GM23338 (cell line): ENCODE data around the gene TMEM219. TPM values are rescaled to one million over a fixed set of nuclear protein-coding genes. Genes with fewer than 3 reads are reported as not detected.

Experiments
- ATAC-seq: fragments of 200-7000 bp; cut with Tn5 transposase; 3 replicates; pipeline ENCODE4 v1.9.1; 2020
- DNase-seq: peaks from one replicate; pipeline ENCODE4 v3.0.0-alpha.2; 2015; ENCODE audit warnings: low spot score
- H2AFZ ChIP-seq: fragments of 200-600 bp; sonication (generic); 2 replicates; pipeline ENCODE4 v1.8.0; 2016; ENCODE audit warnings: antibody characterized with exemption, mild to moderate bottlenecking, moderate library complexity
- H3F3A ChIP-seq: fragments of 200-600 bp; sonication (generic); replicated peaks from 2 replicates; pipeline ENCODE4 v1.8.0; 2017; ENCODE audit warnings: antibody characterized with exemption, mixed run types, low read depth
- H3K27ac ChIP-seq: fragments of 200-600 bp; sonication (generic); 2 replicates; pipeline ENCODE4 v1.6.1; 2016; ENCODE audit warnings: low read depth
- H3K27me3 ChIP-seq: fragments of 200-600 bp; sonication (generic); 2 replicates; pipeline ENCODE4 v1.8.0; 2016; ENCODE audit warnings: mild to moderate bottlenecking, mixed run types, moderate library complexity; ENCODE audit not compliant: insufficient read depth
- H3K36me3 ChIP-seq: fragments of 200-600 bp; sonication (generic); 2 replicates; pipeline ENCODE4 v1.8.0; 2016; ENCODE audit warnings: mild to moderate bottlenecking; ENCODE audit not compliant: insufficient read depth
- H3K4me1 ChIP-seq: fragments of 200-600 bp; sonication (generic); 2 replicates; pipeline ENCODE4 v1.8.0; 2016; ENCODE audit warnings: mild to moderate bottlenecking, moderate library complexity; ENCODE audit not compliant: insufficient read depth
- H3K4me2 ChIP-seq: fragments of 200-600 bp; sonication (generic); 2 replicates; pipeline ENCODE4 v1.7.1; 2017; ENCODE audit warnings: mixed run types
- H3K4me3 ChIP-seq: fragments of 200-600 bp; sonication (generic); 2 replicates; pipeline ENCODE4 v1.6.1; 2016; ENCODE audit warnings: mixed run types
- H3K79me2 ChIP-seq: fragments of 200-600 bp; sonication (generic); replicated peaks from 2 replicates; pipeline ENCODE4 v1.8.0; 2017; ENCODE audit warnings: mild to moderate bottlenecking; ENCODE audit not compliant: insufficient read depth
- H3K9me2 ChIP-seq: fragments of 200-600 bp; sonication (generic); 2 replicates; pipeline ENCODE4 v1.8.0; 2017; ENCODE audit not compliant: insufficient read depth
- H4K20me1 ChIP-seq: fragments of 200-600 bp; sonication (generic); replicated peaks from 2 replicates; pipeline ENCODE4 v1.8.0; 2017; ENCODE audit warnings: mild to moderate bottlenecking; ENCODE audit not compliant: insufficient read depth
- H3K27ac Mint-ChIP-seq: 2 replicates; pipeline ENCODE4 v1.8.0; 2020; ENCODE audit warnings: inconsistent platforms, mild to moderate bottlenecking, moderate library complexity, mixed read lengths
- H3K27me3 Mint-ChIP-seq: 3 replicates; pipeline ENCODE4 v1.8.0; 2022; ENCODE audit warnings: low read depth, mild to moderate bottlenecking, moderate library complexity, mixed read lengths, inconsistent platforms; ENCODE audit not compliant: insufficient read depth, poor library complexity
- H3K36me3 Mint-ChIP-seq: 3 replicates; pipeline ENCODE4 v1.8.0; 2021; ENCODE audit warnings: low read depth, mild to moderate bottlenecking, inconsistent platforms, moderate library complexity, mixed read lengths
- H3K4me1 Mint-ChIP-seq: 3 replicates; pipeline ENCODE4 v1.8.0; 2020; ENCODE audit warnings: mild to moderate bottlenecking, inconsistent platforms, mixed read lengths
- H3K4me3 Mint-ChIP-seq: 3 replicates; pipeline ENCODE4 v1.8.0; 2021; ENCODE audit warnings: moderate library complexity, mild to moderate bottlenecking, inconsistent platforms, mixed read lengths
- H3K9me3 Mint-ChIP-seq: 3 replicates; pipeline ENCODE4 v1.8.0; 2020; ENCODE audit warnings: moderate library complexity, mild to moderate bottlenecking, inconsistent platforms, mixed read lengths
- CREB1 ChIP-seq: fragments of 250-450 bp; sonication (Bioruptor Pico); IDR thresholded peaks from 2 replicates; pipeline ENCODE4 v1.5.0; 2020; ENCODE audit warnings: low read depth, mild to moderate bottlenecking, moderate library complexity
- EZH2 ChIP-seq: fragments of 200-600 bp; sonication (generic); IDR thresholded peaks from one replicate; pipeline ENCODE4 v1.8.0; 2017; ENCODE audit warnings: antibody characterized with exemption, mild to moderate bottlenecking, low read depth; ENCODE audit not compliant: unreplicated experiment
- EZH2phosphoT487 ChIP-seq: fragments of 200-600 bp; sonication (generic); IDR thresholded peaks from one replicate; pipeline ENCODE4 v1.8.1; 2018; ENCODE audit warnings: antibody characterized with exemption; ENCODE audit not compliant: unreplicated experiment
- JUNB ChIP-seq: IDR thresholded peaks from one replicate; pipeline ENCODE4 v1.6.1; 2016; ENCODE audit warnings: antibody characterized with exemption; ENCODE audit not compliant: unreplicated experiment
- POLR2AphosphoS5 ChIP-seq: IDR thresholded peaks from 2 replicates; pipeline ENCODE4 v1.6.1; 2016; ENCODE audit warnings: antibody characterized with exemption, low read depth
- ZNF114 ChIP-seq: fragments of 250-450 bp; sonication (Bioruptor Pico); IDR thresholded peaks from 2 replicates; pipeline ENCODE4 v1.5.0; 2020; ENCODE audit warnings: mild to moderate bottlenecking, moderate library complexity
- polyA plus RNA-seq: library from polyadenylated mRNA; unstranded; fragments of >200 nt; fragmentation: Nextera tagmentation; extraction: Ambion mirVana; gene quantifications from 2 replicates; pipeline ENCODE4 v1.2.1, GENCODE V29; 2016
- total RNA-seq: library from RNA; depleted of rRNA; stranded (reverse); fragments of >200 nt; shearing (Covaris generic); gene quantifications from 2 replicates; pipeline ENCODE4 v1.2.3, GENCODE V29; 2014
- TF ChIP-seq, protein P1 (sequence below): fragments of 250-450 bp; sonication (Bioruptor Pico); IDR thresholded peaks from 2 replicates; pipeline ENCODE4 v1.5.0; 2020; ENCODE audit warnings: mild to moderate bottlenecking, moderate library complexity
- TF ChIP-seq, protein P2 (sequence below), 2 experiments: fragments of 200-600 bp in 1 of 2; sonication (generic) in 1 of 2; conservative IDR thresholded peaks; 2 replicates each; pipeline versions ENCODE4 v1.5.1 to v1.6.1; 2016 to 2017; ENCODE audit warnings: antibody characterized with exemption in 2 of 2, low read depth in 2 of 2, mild to moderate bottlenecking in 2 of 2, moderate library complexity in 1 of 2

The TMEM219 gene
- total and polyA plus RNA-seq, 2 experiments from 2014 or later: 50.0 to 82.3 TPM

DNA sequence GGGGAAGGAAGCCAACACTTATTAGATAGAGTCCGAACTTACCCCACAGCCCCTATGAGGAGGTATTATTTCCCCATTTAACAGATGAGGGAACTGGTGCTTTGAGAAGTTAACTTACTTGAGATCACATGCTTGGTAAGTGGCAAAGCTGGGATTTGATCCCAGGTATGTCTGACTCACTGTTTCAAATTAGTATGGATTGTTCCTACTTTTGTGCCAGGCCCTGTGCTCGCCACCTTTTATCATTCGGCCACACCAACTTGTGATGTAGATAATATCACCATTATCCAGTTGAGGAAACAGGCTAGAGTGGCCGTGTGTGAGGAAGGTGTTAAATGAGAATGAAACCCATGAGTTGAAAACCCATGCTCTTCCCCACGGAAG is 22.9 kb downstream of the TMEM219 start:
- Histone ChIP-seq H3K36me3 (peaks cover 28% of the 10 kb centered on the region), H3F3A (no peaks in the 10 kb centered on the region), H3K27me3 (no peaks in the 10 kb centered on the region), H2AFZ (no peak overlapping the region), H3K4me1 (no peaks in the 10 kb centered on the region), H4K20me1 (no peaks in the 10 kb centered on the region; the same call in 1 of the 2 replicates), H3K4me3 (no peak overlapping the region), H3K9me2 (no peaks in the 10 kb centered on the region), H3K4me2 (no peak overlapping the region), H3K27ac (no peak overlapping the region), H3K79me2 (no peaks in the 10 kb centered on the region)
- Mint-ChIP-seq H3K36me3 (peaks cover 69% of the 10 kb centered on the region), H3K27me3 (peaks cover 5% of the 10 kb centered on the region), H3K27ac (no peak overlapping the region), H3K4me1 (no peaks in the 10 kb centered on the region; the same call in 2 of the 3 replicates), H3K4me3 (no peak overlapping the region; the same call in 2 of the 3 replicates), H3K9me3 (no peaks in the 10 kb centered on the region; the same call in 1 of the 3 replicates)
- DNase-seq (no peak), ATAC-seq (no peak)
- TF ChIP-seq POLR2AphosphoS5: no peak
- TF ChIP-seq, protein P1, sequence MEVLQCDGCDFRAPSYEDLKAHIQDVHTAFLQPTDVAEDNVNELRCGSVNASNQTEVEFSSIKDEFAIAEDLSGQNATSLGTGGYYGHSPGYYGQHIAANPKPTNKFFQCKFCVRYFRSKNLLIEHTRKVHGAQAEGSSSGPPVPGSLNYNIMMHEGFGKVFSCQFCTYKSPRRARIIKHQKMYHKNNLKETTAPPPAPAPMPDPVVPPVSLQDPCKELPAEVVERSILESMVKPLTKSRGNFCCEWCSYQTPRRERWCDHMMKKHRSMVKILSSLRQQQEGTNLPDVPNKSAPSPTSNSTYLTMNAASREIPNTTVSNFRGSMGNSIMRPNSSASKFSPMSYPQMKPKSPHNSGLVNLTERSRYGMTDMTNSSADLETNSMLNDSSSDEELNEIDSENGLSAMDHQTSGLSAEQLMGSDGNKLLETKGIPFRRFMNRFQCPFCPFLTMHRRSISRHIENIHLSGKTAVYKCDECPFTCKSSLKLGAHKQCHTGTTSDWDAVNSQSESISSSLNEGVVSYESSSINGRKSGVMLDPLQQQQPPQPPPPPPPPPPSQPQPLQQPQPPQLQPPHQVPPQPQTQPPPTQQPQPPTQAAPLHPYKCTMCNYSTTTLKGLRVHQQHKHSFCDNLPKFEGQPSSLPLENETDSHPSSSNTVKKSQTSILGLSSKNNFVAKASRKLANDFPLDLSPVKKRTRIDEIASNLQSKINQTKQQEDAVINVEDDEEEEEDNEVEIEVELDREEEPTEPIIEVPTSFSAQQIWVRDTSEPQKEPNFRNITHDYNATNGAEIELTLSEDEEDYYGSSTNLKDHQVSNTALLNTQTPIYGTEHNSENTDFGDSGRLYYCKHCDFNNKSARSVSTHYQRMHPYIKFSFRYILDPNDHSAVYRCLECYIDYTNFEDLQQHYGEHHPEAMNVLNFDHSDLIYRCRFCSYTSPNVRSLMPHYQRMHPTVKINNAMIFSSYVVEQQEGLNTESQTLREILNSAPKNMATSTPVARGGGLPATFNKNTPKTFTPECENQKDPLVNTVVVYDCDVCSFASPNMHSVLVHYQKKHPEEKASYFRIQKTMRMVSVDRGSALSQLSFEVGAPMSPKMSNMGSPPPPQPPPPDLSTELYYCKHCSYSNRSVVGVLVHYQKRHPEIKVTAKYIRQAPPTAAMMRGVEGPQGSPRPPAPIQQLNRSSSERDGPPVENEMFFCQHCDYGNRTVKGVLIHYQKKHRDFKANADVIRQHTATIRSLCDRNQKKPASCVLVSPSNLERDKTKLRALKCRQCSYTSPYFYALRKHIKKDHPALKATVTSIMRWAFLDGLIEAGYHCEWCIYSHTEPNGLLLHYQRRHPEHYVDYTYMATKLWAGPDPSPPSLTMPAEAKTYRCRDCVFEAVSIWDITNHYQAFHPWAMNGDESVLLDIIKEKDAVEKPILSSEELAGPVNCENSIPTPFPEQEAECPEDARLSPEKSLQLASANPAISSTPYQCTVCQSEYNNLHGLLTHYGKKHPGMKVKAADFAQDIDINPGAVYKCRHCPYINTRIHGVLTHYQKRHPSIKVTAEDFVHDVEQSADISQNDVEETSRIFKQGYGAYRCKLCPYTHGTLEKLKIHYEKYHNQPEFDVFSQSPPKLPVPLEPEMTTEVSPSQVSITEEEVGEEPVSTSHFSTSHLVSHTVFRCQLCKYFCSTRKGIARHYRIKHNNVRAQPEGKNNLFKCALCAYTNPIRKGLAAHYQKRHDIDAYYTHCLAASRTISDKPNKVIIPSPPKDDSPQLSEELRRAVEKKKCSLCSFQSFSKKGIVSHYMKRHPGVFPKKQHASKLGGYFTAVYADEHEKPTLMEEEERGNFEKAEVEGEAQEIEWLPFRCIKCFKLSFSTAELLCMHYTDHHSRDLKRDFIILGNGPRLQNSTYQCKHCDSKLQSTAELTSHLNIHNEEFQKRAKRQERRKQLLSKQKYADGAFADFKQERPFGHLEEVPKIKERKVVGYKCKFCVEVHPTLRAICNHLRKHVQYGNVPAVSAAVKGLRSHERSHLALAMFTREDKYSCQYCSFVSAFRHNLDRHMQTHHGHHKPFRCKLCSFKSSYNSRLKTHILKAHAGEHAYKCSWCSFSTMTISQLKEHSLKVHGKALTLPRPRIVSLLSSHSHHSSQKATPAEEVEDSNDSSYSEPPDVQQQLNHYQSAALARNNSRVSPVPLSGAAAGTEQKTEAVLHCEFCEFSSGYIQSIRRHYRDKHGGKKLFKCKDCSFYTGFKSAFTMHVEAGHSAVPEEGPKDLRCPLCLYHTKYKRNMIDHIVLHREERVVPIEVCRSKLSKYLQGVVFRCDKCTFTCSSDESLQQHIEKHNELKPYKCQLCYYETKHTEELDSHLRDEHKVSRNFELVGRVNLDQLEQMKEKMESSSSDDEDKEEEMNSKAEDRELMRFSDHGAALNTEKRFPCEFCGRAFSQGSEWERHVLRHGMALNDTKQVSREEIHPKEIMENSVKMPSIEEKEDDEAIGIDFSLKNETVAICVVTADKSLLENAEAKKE (CRISPR knock-in tag): no peak
- no peak for TF ChIP-seq CREB1 (CRISPR knock-in tag)
- TF ChIP-seq EZH2: no peak
- TF ChIP-seq, protein P2, sequence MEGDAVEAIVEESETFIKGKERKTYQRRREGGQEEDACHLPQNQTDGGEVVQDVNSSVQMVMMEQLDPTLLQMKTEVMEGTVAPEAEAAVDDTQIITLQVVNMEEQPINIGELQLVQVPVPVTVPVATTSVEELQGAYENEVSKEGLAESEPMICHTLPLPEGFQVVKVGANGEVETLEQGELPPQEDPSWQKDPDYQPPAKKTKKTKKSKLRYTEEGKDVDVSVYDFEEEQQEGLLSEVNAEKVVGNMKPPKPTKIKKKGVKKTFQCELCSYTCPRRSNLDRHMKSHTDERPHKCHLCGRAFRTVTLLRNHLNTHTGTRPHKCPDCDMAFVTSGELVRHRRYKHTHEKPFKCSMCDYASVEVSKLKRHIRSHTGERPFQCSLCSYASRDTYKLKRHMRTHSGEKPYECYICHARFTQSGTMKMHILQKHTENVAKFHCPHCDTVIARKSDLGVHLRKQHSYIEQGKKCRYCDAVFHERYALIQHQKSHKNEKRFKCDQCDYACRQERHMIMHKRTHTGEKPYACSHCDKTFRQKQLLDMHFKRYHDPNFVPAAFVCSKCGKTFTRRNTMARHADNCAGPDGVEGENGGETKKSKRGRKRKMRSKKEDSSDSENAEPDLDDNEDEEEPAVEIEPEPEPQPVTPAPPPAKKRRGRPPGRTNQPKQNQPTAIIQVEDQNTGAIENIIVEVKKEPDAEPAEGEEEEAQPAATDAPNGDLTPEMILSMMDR (conservative IDR thresholded peaks at IDR 0.05; ENCODE audit: low read depth in 2 of 2): no peak
- no peak for TF ChIP-seq ZNF114 (CRISPR knock-in tag)
- no peak for TF ChIP-seq JUNB
- TF ChIP-seq EZH2phosphoT487: no peak
